Measurements from ENCODE around the gene PSMD8.
"Not testable (repeated sequence)": the region's sequence is repeated elsewhere in the genome, so short reads cannot be mapped to it uniquely, and the experiment has no call there.

The PSMD8 gene

DNA sequence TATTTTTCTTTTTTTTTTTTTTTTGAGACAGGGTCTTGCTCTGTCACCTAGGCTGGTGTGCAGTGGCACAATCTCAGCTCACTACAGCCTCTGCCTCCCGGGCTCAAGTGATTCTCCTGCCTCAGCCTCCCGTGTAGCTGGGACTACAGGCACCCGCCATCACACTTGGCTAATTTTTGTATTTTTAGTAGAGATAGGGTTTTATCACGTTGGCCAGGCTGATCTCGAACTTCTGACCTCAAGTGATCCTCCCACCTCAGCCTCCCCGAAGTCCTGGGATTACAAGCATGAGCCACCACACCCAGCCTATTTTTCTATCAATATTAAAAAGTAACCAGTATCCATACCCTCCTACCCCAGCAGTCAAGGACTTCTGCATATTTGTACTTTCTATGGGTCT is 36.0 kb downstream of the PSMD8 start:
- DNase-seq (ENCODE audit: low read depth in 2 of 3, low spot score in 2 of 3) = not testable (repeated sequence)

DNA sequence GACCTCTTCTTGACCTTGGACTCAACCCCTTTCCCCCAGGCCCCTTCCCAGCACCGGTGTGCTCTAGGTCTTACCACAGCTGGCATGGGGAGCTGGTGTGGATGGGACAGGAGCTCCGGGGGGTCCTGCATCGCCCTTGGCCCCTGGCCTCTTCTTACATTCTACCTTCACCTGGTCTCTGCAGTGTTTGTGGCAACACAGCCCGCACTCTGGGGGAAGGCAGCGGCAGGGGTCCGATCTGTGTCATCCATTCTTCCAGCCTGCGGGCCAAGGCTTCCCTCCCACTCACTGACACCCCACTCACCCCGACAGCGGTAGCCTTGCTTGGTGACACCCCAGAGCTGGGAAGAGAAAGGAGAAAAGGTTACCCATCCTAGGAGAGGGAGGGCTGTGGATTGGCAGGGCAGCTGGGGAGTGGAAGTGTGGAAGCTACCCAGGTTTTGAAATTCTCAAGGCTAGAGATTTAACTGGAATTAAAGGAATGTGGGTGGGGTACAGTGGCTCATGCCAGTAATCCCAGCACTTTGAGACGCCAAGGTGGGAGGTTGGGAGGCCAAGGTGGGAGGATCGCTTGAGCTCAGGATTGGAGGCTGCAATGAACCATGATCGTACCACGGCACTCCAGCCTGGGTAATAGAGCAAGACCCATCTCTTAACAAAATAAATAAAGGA is 36.8 kb downstream of the PSMD8 start:
- no peak for DNase-seq (ENCODE audit: low read depth in 2 of 3, low spot score in 2 of 3)

DNA sequence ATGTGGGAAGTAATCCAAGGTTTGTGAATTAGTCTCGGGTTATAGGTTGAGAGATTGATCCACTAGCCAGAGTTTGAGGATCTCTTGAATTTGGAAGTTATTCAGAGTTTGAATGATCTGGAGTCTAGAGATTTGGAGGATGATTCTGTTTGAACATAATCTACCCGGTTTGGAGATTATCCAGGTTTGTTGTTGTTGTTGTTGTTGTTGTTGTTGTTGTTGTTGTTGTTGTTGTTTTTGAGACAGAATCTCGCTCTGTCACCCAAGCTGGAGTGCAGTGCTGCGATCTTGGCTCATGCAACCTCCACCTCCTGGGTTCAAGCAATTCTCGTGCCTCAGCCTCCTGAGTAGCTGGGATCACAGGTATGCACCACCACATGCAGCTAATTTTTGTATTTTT is 37.5 kb downstream of the PSMD8 start:
- not testable (repeated sequence) for DNase-seq (ENCODE audit: low read depth in 2 of 3, low spot score in 2 of 3)

DNA sequence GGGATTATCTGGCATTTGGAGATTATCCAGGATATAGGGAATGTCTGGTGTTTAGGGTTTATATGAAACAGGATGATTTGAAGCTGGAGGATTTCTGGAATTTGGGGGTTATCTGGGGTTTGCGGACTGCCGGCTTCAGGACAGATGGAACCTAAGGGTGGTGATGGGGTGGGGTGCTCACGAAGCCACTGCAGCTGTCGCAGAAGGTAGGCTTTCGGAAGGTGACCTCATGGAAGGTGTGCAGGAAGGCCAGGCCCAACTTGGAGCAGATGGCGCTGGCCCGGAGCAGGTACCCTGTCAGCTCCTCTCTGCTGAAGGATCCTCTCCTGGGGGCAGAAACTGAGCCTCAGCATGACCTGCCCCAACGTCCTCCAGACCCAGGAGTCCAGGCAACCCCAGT is 38.1 kb downstream of the PSMD8 start:
- DNase-seq (ENCODE audit: low read depth in 2 of 3, low spot score in 2 of 3) = no peak

DNA sequence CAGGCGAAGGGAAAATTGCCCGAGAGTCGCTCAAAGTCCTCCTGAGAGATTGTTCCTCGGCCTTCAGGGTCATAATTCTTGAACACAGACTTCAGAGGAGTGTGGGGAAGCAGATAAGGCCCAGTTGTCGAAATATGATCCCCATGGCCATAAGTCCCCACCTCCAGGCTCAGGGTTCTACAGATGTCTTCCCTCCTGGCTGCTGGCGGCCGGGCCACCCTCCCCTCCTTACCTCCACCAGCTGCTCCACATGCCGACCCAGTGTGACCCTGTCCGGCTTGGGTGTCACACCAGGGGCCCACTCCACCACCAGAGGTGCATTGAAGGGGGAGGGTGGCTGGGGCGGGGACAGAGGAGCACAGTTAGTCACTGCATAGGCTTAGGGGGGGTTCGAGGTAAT is 38.6 kb downstream of the PSMD8 start:
- no peak for DNase-seq (ENCODE audit: low read depth in 2 of 3, low spot score in 2 of 3)

DNA sequence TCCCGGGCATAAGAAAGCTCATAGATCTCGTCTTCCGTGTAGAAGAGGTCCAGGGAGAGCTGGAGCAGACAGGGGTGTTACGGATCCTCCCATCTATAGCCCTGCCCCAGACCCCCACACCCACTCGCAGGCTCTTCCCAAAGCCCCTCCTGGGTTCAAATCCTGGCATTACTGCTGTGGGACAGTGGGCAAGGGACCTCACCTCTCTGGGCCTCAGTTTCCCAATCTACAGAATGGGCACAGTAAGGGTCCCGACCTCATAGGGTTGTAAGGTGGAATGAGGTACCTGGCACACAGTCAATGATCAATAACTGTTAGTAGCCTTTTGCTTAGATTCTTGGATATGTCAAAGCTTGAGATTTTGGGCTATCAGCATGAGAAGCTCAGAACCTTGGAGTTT is 39.0 kb downstream of the PSMD8 start:
- no peak for DNase-seq (ENCODE audit: low read depth in 2 of 3, low spot score in 2 of 3)

DNA sequence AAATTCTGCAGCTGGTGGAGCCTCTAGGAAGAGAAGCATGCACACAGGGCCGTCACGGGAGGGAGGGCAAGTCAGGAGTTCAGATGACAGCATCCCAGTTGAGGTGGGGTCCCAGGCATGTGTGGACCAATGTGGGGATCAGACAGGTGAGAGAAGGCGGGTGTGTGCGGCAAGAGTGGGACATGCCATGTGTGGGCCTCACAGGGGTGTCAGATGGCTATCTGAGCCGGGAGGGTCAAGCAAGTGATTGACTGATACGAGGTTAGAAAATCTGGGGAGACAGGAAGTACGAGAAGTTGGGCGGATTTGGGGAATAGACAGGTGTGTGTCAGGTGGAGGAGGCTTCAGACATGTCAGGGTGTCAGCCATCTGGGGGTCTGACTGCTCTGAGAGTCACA is 42.8 kb downstream of the PSMD8 start:
- DNase-seq (ENCODE audit: low read depth in 2 of 3, low spot score in 2 of 3) = no peak

DNA sequence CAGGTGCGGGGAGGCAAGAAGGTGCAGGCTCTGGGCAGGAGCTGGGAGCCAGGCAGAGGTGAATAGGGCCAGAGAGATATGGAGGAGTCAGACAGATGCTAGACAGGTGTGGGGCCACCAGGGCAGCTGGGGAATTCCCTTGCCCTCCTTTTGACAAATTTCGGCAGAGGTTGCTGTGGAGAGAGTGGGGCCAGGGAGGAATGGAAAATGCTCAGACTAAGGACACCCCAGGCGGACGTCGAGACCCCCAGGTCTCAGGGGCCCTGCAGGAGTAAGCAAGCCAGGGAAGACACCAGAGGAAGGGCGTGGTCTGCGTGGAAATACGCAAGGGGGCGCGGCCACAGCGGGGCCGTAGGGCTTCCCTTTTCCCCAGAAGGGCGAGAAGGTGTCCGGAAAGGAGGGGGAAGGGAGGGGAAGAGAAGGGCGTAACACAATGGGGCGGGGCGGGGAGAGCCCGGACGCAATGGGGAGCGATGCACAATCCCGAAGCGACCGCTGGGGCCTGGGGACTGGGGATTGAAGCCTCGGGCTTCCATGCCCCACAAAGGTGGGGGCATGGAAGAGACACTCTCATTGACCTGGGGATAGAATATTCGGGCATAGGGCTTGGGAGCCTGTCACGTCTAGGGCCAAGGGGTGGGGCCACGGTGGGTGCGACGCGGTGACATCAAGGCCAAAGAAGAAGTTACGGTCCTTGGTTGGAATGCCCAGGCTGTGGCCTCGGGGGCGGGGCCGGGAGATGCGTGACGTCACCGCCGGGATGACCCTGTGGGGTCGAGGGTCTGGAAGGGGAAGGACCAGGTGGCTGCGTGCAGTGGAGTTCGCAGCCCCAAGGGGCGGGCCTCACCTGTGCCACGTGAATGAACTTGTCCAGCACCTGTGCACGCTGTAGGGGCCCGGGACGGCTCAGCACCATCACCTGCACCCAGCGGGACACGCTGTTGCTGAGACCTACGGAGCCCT is 43.5 kb downstream of the PSMD8 start:
- DNase-seq (ENCODE audit: low read depth in 2 of 3, low spot score in 2 of 3) = no peak

DNA sequence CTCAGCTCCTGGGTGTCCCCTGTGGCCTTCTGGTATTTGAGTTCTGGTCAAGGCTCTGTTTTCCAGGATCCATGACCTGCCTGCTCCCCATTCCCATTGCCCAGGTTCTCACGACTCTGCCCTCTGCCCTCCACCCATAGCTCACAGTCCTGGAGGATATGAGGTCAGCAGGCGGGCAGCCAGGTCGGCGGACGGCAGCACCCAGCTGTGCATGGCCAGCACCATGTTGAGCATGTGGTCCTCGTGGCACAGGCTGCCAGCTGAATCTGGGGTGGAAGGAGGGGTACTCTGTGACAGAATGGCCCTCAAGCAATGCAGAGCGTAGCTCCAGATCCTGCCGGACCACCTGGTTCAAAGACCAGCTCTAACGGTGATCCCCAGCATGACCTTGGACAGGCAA is 46.6 kb downstream of the PSMD8 start:
- no peak for DNase-seq (ENCODE audit: low read depth in 2 of 3, low spot score in 2 of 3)

DNA sequence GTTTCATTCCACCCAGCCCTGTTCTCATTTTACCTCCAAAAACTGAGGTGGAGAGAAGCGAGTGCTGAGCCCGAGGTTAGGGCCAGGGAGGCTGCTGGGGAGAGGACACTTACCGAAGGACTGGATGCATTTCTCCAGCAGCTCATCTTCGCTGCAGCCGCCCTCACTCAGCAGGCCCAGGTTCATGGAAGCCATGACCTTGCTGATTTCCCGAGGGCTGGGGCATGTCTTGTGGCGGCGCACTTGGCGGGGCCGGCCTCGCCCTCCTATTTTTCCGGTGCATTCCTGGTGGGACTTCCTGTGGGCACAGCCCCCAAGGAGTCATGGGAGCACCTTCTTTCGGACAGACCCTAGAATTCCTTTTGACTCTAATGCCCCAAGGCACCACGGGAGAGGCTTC is 47.5 kb downstream of the PSMD8 start:
- DNase-seq (ENCODE audit: low read depth in 2 of 3, low spot score in 2 of 3) = no peak

DNA sequence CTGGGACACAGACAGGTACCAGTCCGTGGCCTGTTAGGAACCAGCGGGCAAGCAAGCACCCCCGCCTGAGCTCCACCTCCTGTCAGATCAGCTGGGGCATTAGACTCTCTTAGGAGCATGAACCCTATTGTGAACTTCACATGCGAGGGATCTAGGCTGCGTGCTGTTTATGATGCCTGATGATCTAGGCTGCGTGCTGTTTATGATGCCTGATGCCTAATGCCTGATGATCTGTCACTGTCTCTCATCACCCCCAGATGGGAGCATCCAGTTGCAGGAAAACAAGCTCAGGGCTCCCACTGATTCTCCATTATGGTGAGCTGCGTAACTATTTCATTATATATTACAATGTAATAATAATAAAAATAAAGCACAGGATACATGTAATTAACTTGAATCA is 48.1 kb downstream of the PSMD8 start:
- no peak for DNase-seq (ENCODE audit: low read depth in 2 of 3, low spot score in 2 of 3)

DNA sequence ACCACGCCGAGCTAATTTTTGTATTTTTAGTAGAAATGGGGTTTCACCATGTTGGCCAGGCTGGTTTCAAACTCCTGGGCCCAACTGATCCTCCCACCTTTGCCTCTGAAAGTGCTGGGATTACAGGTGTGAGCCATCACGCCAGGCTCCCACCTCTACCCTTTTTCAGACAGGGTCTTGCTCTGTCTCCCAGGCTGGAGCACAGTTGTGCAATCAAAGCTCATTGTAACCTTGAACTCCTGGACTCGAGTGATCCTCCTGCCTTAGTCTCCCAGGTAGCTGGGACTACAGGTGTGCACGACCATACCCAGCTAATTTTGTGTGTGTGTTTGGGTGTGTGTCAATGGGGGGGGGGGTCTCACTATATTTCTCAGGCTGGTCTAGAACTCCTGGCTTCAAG is 49.9 kb downstream of the PSMD8 start:
- no peak for DNase-seq (ENCODE audit: low read depth in 2 of 3, low spot score in 2 of 3)

DNA sequence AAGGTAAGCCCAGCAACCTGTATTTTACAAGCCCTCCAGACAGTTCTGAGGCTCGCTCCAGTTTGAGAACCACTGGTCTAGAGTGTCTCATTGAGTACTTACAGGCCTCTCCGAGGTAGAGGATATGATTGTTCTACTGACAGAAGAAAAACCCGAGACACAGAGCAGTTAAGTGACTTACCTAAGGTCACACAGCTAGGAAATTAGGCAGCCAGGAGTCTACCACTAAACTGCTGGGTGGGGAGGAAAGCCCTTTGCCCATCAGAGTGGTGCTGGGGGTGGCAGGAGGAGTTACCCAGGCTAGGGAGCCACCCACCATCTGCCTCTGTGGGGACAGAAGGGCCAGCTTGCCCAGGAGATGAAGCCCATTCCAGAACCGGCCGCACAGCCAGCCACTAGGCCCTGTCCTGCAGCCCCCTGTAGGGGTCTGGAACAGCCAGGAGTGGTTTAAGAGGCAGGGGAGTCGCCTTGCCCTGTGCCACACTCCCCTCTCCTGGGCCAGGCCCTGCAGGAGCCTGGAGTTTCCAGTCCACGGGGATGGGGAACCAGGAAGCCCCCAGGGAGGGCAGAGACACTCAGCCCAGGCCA is 50.9 kb downstream of the PSMD8 start:
- DNase-seq (ENCODE audit: low read depth in 2 of 3, low spot score in 2 of 3) = no peak

DNA sequence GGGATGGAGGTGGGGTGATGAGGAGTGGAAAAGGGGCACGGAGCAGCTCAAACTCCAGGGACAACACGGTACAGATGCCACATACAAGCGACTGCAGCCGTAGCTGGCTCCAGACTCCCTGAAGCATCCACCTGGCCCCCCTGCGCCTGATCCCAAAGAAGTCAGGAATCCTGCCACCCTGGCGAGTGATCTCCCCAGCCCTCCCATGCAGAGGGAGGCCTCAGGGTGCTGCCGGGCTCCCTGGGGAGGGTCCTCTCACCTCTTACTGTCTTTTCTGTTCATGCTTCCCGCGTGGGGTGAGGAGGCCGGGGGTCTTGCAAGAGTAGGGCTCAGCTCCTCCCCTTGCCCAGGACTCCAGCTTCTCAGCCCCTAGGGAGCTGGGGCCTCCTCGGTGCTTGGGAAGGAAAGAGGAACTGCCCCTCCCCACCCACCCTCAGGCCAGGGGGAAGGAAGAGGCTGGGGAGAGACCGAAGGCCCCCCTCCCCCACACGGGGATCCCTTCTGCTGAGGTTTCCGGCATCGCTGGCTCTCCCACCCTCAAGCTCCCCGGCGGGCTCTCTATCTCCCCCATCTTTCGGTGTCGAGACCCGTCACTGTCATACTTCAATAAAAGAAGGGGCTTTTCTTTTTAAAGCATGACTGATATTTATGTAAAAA is 51.6 kb downstream of the PSMD8 start, which contains the start of gene RASGRP4:
Gene RASGRP4, minus strand, starts transcription at position 410 of the 657 bp plus-strand sequence. Its CDS starts 128 bp downstream, at position 282.
- DNase-seq (ENCODE audit: low read depth in 2 of 3, low spot score in 2 of 3) = no peak

DNA sequence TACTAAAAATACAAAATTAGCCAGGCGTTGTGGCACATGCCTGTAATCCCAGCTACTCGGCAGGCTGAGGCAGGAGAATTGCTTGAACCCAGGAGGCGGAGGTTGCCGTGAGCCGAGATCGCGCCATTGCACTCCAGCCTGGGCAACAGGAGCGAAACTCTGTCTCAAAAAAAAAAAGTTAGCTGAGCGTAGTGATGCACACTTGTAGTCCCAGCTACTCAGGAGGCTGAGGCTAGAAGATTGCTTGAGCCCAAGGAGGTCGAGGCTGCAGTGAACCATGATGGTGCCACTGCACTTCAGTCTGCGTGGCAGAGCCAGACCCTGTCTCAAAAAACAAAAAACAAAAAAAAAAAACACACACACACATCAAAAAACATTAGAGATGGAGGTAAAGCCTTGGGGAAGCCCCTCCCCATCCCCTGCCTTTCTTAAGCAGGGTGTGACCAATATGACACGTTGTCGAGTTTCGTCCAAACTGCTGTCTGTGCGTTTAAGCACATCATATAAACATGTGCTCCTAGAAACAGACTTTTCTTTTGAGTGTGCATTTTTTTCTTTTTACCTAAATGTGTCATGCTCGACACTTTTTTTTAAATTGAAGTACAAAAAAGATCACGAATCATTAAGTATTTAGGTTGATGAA is 52.8 kb downstream of the PSMD8 start:
- not testable (repeated sequence) for DNase-seq (ENCODE audit: low read depth in 2 of 3, low spot score in 2 of 3)

DNA sequence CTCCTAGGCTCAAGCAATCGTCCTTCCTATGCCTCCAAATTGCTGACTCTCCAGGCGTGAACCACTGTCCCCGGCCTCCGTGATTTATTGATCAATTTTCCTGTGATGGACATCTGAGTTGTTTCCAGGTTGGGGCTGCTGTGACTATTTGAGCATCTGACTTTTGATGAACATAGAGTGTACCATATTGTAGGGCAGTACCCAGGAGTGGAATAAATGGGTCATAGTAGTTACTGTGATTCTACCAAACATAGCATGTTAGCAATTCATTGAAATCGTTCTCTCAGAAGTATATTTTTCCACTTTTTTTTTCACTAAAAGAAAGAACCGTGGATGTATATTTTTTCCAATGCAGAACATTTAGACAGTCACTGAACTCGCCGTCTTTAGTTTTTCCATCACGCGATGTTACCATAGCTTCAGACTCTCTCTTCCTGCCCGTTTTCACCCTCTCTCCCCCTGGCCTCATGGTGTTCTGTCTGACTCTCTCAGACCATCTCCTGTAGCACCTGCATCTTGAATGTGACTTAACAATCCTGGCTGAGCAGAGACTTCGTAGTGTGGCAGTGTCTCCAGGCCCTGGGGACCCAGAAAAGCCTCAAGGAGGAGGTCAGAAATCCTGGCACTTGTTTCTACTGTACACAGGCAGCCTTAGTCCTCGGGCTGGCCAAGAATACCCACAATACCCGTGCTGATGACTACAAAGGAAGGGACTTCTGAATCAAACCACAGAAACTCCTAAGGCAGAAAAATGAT is 54.9 kb downstream of the PSMD8 start:
- no peak for DNase-seq (ENCODE audit: low read depth in 2 of 3, low spot score in 2 of 3)

DNA sequence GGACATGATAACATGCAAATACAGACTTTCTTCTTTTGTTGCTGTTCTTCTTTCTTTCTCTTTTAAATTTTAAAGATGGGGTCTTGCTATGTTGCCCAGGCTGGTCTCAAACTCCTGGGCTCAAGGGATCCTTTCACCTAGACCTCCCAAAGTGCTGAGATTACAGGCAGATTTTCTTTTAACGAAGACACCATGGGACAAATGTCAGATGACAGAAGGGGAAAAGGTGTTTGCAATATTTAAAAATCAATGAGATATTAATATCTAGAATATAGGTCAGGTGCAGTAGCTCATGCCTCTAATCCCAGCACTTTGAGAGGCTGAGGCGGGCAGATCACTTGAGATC is 55.4 kb downstream of the PSMD8 start:
- DNase-seq (ENCODE audit: low read depth in 2 of 3, low spot score in 2 of 3) = no peak

DNA sequence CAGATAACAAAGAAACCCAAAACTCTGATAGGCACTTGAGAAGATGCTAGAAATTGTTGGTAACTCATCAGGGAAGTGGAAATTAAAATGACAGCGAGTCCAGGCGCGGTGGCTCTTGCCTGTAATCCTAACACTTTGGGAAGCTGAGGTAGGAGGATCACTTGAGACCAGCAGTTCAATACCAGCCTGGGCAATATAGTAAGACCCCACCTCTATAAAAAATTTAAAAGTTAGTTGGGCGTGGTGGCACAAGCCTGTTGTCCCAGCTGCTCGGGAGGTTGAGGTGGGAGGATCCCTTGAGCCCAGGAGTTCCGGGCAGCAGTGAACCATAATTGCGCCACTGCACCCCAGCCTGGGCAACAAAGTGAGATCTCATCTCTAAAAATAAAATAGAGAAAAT is 56.6 kb downstream of the PSMD8 start:
- DNase-seq (ENCODE audit: low read depth in 2 of 3, low spot score in 2 of 3) = no peak

DNA sequence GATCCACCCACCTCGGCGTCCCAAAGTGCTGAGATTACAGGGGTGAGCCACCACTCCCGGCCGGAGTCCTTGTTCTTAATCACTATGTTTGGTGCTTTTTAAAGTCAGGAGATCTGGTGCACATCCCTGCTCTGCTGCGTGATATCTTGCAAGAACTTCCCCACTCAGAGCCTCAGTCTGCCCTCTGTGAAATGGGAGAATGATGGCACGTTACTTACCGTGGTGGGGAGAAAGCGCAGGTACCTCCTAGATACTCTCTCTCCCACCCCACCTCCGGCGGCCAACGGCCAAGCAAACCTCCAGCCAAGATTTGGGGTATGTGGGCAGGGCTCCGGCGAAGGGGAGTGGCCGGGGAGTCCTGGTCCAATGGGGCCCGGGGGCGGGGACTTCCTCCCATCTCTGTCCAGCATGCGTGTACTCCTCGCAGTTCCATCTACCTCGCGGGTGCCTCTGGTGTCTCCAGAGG is 58.9 kb downstream of the PSMD8 start, which contains the start of gene RYR1:
Gene RYR1, plus strand, starts transcription at position 424 of the 466 bp plus-strand sequence. CDS start 139 bp downstream, outside the sequence.
- DNase-seq (ENCODE audit: low read depth in 2 of 3, low spot score in 2 of 3) = peak in 1 of 3 experiments; percentile 33

Measured in activated CD8-positive, alpha-beta memory T cell treated with anti-CD3 and anti-CD28 coated beads for 48 hours (primary cell).